Ovary (tissue), 9 donors: ENCODE data around the gene ATN1. TPM values are rescaled to one million over a fixed set of nuclear protein-coding genes. Genes with fewer than 3 reads are reported as not detected.
A peak's percentile ranks its signal among the peaks of the same experiment; 100 is the strongest.

Experiments
- DNase-seq, 5 donors: peaks; one replicate each; pipeline ENCODE4 v3.0.0-alpha.2; 2019 to 2020
- H3K27ac ChIP-seq, 2 donors: fragments of 200-600 bp; one replicate each; pipeline versions ENCODE4 v1.5.1 to v1.8.0; 2019 to 2022
- H3K27me3 ChIP-seq: fragments of 200-600 bp; one replicate; pipeline ENCODE4 v1.8.0; 2022
- H3K36me3 ChIP-seq: fragments of 200-600 bp; sonication (generic); one replicate; pipeline ENCODE4 v1.5.1; 2019
- H3K4me1 ChIP-seq: one replicate; pipeline ENCODE4 v1.8.1; 2013; ENCODE audit warnings: mild to moderate bottlenecking, moderate library complexity; ENCODE audit not compliant: insufficient read depth
- H3K4me3 ChIP-seq: fragments of 200-600 bp; sonication (generic); one replicate; pipeline ENCODE4 v1.5.1; 2017
- H3K9me3 ChIP-seq, 2 donors: fragments of 200-600 bp in 1 of 2; sonication (generic) in 1 of 2; one replicate each; pipeline versions ENCODE4 v1.5.1 to v1.8.1; 2013 to 2019; ENCODE audit warnings: mild to moderate bottlenecking in 1 of 2, moderate library complexity in 1 of 2
- EP300 ChIP-seq: sonication (generic); formaldehyde crosslinking; IDR thresholded peaks from one replicate; pipeline ENCODE4 v1.6.1; 2017; ENCODE audit warnings: antibody characterized with exemption
- POLR2A ChIP-seq: fragments of 450-650 bp; IDR thresholded peaks from one replicate; pipeline ENCODE4 v1.6.1; 2017; ENCODE audit warnings: antibody characterized with exemption, mild to moderate bottlenecking, moderate library complexity
- WGBS, 3 donors: extraction: QIAGEN DNeasy Blood & Tissue Kit in 1 of 3; methylation state at CpG; one replicate each; pipeline versions ENCODE4 v1.1.5 to v1.1.7; 2013 to 2017; 5-methylcytosine and 5-hydroxymethylcytosine counted together
- intact Hi-C, 4 donors: fragments of 100-400 bp; cut with DNase I; formaldehyde crosslinking; loops; one replicate each; pipeline versions ENCODE4 v1.11.0 to v1.15.1; 2022 to 2023
- polyA plus RNA-seq, 2 donors: library from polyadenylated mRNA; stranded (reverse); fragments of 200-250 nt in 1 of 2; fragments of 350-450 nt in 1 of 2; fragmentation: Illumina TruSeq in 1 of 2; extraction: RNeasy Lipid Tissue Mini Kit (QIAGEN cat#74804) in 1 of 2; gene quantifications; one replicate each; pipeline ENCODE4 v1.2.3, GENCODE V29; 2013 to 2014
- total RNA-seq, 7 donors: library from RNA; depleted of rRNA in 2 of 7; stranded (reverse); fragments of >200 nt in 2 of 7; fragmentation: NEBNext Ultra II Directional in 3 of 7; extraction: Animal tissue kit (Norgen Biotek cat#: 25700) in 3 of 7; gene quantifications; one replicate each; pipeline versions ENCODE4 v1.1.0 to v1.2.4, GENCODE V29; 2016 to 2023
- TF ChIP-seq, protein P1 (sequence below), 3 donors: fragments of 450-650 bp in 2 of 3; fragments of 200-600 bp in 1 of 3; IDR thresholded peaks; one replicate each; pipeline versions ENCODE4 v1.5.1 to v1.8.0; 2016 to 2022; ENCODE audit warnings: antibody characterized with exemption in 3 of 3, mild to moderate bottlenecking in 1 of 3
- donor health status: DM: no; HTN: no; CAD: no; lungs with moderate emphysema.
- donor health status: DM: no; HTN: no; CAD: no.
- donor health status: Bipolar disorder and iron deficiency.
- donor health status: DM: yes; HTN: yes; CAD: no.
- donor health status: DM: no; HTN: no; CAD: no.
- donor health status: DM: yes; HTN: yes; CAD: no.

ATN1 gene
- total and polyA plus RNA-seq, 9 donors, result 41.6 to 324 (median 197) TPM

DNA sequence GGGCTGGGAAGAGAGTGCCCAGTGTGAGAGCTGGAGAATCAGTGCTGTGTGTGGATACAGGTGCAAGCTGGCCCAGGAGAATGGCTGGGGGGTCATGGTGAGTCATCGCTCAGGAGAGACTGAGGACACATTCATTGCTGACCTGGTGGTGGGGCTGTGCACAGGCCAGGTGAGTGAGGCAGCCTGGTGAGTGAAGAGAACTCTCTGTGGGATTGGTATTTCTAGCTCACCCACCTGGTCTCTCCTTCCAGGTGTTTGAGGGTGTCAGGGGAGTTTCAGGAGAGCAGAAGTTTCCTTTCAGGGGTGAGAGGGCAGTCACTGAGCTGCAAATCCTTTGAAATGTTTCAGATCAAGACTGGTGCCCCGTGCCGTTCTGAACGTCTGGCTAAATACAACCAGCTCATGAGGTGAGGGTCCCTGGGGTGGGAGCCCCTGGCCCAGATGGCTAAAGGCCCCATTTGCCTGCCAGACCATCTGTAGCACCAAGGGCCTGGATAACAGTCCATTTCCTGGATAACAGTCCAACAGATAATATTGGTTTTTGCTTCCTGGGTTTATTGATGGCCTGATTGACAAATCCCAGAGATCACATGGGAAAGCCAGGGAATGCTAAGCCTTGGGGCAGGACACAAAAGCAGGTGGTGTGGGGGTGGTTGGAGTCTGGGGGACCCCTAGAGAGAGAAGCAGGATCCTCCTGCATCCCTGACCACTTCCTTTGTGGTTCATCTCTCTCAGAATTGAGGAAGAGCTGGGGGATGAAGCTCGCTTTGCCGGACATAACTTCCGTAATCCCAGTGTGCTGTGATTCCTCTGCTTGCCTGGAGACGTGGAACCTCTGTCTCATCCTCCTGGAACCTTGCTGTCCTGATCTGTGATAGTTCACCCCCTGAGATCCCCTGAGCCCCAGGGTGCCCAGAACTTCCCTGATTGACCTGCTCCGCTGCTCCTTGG, 5.5 kb upstream of the ATN1 start:
- Histone ChIP-seq H3K4me1 (peaks cover 15% of the 10 kb centered on the region), H3K27ac (no peak overlapping the region), H3K9me3 (no peaks in the 10 kb centered on the region), H3K36me3 (no peaks in the 10 kb centered on the region), H3K4me3 (no peak overlapping the region), H3K27me3 (no peaks in the 10 kb centered on the region)
- peak in 1 of 5 donors; percentile 27 for DNase-seq
- intact Hi-C loops, result loop anchor here in 1 of 4 donors (5.0 kb wide), 1 partner anchor 190 kb away; no protein-coding TSS in a partner anchor
- TF ChIP-seq POLR2A (no peak), EP300 (no peak)
- TF ChIP-seq, protein P1, sequence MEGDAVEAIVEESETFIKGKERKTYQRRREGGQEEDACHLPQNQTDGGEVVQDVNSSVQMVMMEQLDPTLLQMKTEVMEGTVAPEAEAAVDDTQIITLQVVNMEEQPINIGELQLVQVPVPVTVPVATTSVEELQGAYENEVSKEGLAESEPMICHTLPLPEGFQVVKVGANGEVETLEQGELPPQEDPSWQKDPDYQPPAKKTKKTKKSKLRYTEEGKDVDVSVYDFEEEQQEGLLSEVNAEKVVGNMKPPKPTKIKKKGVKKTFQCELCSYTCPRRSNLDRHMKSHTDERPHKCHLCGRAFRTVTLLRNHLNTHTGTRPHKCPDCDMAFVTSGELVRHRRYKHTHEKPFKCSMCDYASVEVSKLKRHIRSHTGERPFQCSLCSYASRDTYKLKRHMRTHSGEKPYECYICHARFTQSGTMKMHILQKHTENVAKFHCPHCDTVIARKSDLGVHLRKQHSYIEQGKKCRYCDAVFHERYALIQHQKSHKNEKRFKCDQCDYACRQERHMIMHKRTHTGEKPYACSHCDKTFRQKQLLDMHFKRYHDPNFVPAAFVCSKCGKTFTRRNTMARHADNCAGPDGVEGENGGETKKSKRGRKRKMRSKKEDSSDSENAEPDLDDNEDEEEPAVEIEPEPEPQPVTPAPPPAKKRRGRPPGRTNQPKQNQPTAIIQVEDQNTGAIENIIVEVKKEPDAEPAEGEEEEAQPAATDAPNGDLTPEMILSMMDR (IDR thresholded peaks at IDR 0.05), result no peak
- WGBS, 3 donors, result 66 to 75% (median 72%) methylated on average over 9 of the region's 9 CpGs

DNA sequence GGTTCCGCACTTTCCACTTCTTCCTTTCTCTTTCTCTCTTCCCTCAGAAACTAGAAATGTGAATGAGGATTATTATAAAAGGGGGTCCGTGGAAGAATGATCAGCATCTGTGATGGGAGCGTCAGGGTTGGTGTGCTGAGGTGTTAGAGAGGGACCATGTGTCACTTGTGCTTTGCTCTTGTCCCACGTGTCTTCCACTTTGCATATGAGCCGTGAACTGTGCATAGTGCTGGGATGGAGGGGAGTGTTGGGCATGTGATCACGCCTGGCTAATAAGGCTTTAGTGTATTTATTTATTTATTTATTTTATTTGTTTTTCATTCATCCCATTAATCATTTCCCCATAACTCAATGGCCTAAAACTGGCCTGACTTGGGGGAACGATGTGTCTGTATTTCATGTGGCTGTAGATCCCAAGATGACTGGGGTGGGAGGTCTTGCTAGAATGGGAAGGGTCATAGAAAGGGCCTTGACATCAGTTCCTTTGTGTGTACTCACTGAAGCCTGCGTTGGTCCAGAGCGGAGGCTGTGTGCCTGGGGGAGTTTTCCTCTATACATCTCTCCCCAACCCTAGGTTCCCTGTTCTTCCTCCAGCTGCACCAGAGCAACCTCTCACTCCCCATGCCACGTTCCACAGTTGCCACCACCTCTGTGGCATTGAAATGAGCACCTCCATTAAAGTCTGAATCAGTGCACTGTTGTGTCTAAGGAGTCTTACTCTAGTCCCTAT, 4.6 kb upstream of the ATN1 start:
- TF ChIP-seq POLR2A (no peak), EP300 (no peak)
- TF ChIP-seq, protein P1 (IDR thresholded peaks at IDR 0.05), result no peak
- DNase-seq, result peak in 1 of 5 donors; percentile 23
- H3K4me1 ChIP-seq, result peaks cover 15% of the 10 kb centered on the region
- H3K36me3 ChIP-seq, result no peaks in the 10 kb centered on the region
- WGBS, 3 donors, result 66 to 70% (median 70%) methylated on average over 10 of the region's 10 CpGs
- H3K4me3 ChIP-seq, result no peak overlapping the region
- no peaks in the 10 kb centered on the region for H3K9me3 ChIP-seq
- intact Hi-C loops, result loop anchor here in 1 of 4 donors (5.0 kb wide), 1 partner anchor 189 kb away; no protein-coding TSS in a partner anchor
- H3K27me3 ChIP-seq, result no peaks in the 10 kb centered on the region
- H3K27ac ChIP-seq, result peak overlapping the region in 1 of 2 donors; percentile 95

DNA sequence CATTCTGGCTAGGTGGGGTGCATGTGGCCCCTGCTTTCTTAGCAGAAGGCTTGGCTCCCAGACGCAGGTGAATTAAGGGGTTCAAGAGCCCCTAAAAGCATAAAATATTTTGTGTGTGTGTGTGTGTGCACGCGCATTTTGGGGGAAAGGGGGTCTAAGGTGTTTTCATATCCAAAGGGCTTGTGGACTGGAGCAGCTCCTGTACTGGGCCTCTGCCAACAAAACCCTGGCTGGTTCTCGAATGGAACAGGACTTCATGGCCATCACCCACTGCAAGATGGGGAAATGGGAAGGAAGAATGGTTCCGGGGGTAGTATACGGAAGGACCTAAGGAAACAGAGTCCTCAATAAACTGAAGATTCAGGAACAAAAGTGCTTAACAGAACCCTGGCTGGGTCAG, 3.9 kb upstream of the ATN1 start:
- 33 to 44% (median 35%) methylated on average over 6 of the region's 6 CpGs for WGBS, 3 donors
- Histone ChIP-seq H3K4me1 (peaks cover 15% of the 10 kb centered on the region), H3K36me3 (no peaks in the 10 kb centered on the region), H3K27me3 (no peaks in the 10 kb centered on the region), H3K27ac (peak overlapping the region in 1 of 2 donors; percentile 95), H3K9me3 (no peaks in the 10 kb centered on the region), H3K4me3 (no peak overlapping the region)
- intact Hi-C loops, result loop anchor here in 1 of 4 donors (2.0 to 5.0 kb wide), 2 partner anchors 41 to 188 kb away; no protein-coding TSS in a partner anchor
- TF ChIP-seq POLR2A (no peak), EP300 (no peak)
- TF ChIP-seq, protein P1 (IDR thresholded peaks at IDR 0.05), result no peak
- peak in 3 of 5 donors; percentile 44 to 66 (median 56) for DNase-seq

DNA sequence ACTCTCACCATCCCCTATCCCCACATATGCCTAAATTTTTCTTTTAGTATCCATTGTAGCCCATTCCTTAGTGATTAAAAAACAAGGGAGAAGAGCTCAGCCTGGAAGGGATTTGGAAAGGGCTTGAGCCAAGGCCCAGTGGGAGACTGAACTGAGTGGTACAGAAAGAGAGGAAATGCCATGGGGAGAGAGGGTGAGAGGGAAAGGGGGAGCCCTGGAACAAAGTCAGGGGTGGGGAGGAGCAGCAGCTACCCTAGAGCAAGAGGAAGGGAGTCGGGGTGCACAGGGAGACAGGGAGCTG, 2.6 kb upstream of the ATN1 start:
- Histone ChIP-seq H3K27me3 (no peaks in the 10 kb centered on the region), H3K27ac (peak overlapping the region; percentile 95 to 99), H3K4me1 (peaks cover 19% of the 10 kb centered on the region), H3K36me3 (no peaks in the 10 kb centered on the region), H3K9me3 (no peaks in the 10 kb centered on the region), H3K4me3 (peak overlapping the region; percentile 74)
- DNase-seq, result no peak
- TF ChIP-seq, protein P1 (IDR thresholded peaks at IDR 0.05), result no peak
- TF ChIP-seq EP300 (no peak), POLR2A (no peak)
- WGBS, 3 donors, result 0 to 10% (median 4%) methylated on average over 1 of the region's 1 CpG
- intact Hi-C loops, result loop anchor here in 2 of 4 donors (2.0 to 5.0 kb wide), 2 partner anchors 40 to 53 kb away; partner anchors contain the start of gene SPSB2 (in 1 of the 2)
